Temporal lobe (tissue), 1 donor: ENCODE measurements around the gene CFAP99. TPM values are rescaled to one million over a fixed set of nuclear protein-coding genes. Genes with fewer than 3 reads are reported as not detected.

Source experiments
- total RNA-seq: library from RNA; depleted of rRNA; stranded (reverse); fragments of >200 nt; gene quantifications from one replicate; pipeline ENCODE4 v1.2.3, GENCODE V29; 2014

Gene CFAP99
- total RNA-seq, 1 donor from 2014 or later: not detected

Other genes starting within 250 kb of the CFAP99 start
- 27.0 TPM for gene HAUS3, start 176.8 kb upstream of the CFAP99 start, total RNA-seq
- 5.2 TPM for gene POLN, start 176.8 kb upstream of the CFAP99 start, total RNA-seq
- gene MXD4, start 156.8 kb upstream of the CFAP99 start, total RNA-seq: 17.0 TPM
- 5.7 TPM for gene ZFYVE28, start 310 bp upstream of the CFAP99 start, total RNA-seq
- gene RNF4, start 50.2 kb downstream of the CFAP99 start, total RNA-seq: 33.9 TPM
- gene FAM193A, start 117.7 kb downstream of the CFAP99 start, total RNA-seq: 22.4 TPM